ENCODE measurements around the gene MLKL. TPM values are rescaled to one million over a fixed set of nuclear protein-coding genes. Genes with fewer than 3 reads are reported as not detected.
"Not testable (repeated sequence)": the region's sequence is repeated elsewhere in the genome, so short reads cannot be mapped to it uniquely, and the experiment has no call there.

Gene MLKL
- total RNA-seq, 1 donor from 2014 or later: 6.8 TPM

GRCh38 chr16:74673876-74674275 lies 26.8 kb downstream of the MLKL start:
- Mint-ChIP-seq H3K4me1 (no peaks in the 10 kb centered on the region), H3K27ac (no peak overlapping the region), H3K27me3 (no peaks in the 10 kb centered on the region), H3K9me3 (no peaks in the 10 kb centered on the region), H3K4me3 (no peak overlapping the region), H3K36me3 (ENCODE audit: low read depth) (peaks cover 34% of the 10 kb centered on the region)
- no peak for DNase-seq
- no peak for ATAC-seq (ENCODE audit: low read depth)
- no peak for TF ChIP-seq CTCF (IDR thresholded peaks at IDR 0.05)
- intact Hi-C loops (cut with micrococcal nuclease): no loop called here
- ChIA-PET CTCF (interaction anchor here (1.3 kb wide), 1 partner anchor 10 kb away, joined by 3 read pairs; no protein-coding TSS in a partner anchor), POLR2A (no interaction called here)

- H3K9me3 Mint-ChIP-seq; ATAC-seq (ENCODE audit: low read depth); H3K27ac Mint-ChIP-seq; DNase-seq; POLR2A ChIA-PET; H3K4me3 Mint-ChIP-seq; H3K27me3 Mint-ChIP-seq: not testable (repeated sequence)
- Mint-ChIP-seq H3K4me1 (peaks cover 22% of the 10 kb centered on the region), H3K36me3 (ENCODE audit: low read depth) (peaks cover 26% of the 10 kb centered on the region)
- intact Hi-C loops (cut with micrococcal nuclease): loop anchor here (5.0 kb wide), 2 partner anchors 888 to 2002 kb away; partner anchors contain the start of gene TMEM231
- CTCF ChIA-PET: interaction anchor here (1.3 kb wide), 1 partner anchor 32 kb away, joined by 4 read pairs; the partner anchor contains the start of gene MLKL
Observed at GRCh38 chr16:74668877-74669276, 31.8 kb downstream of the MLKL start.

- Mint-ChIP-seq H3K4me3 (peak overlapping the region; percentile 94), H3K27ac (peak overlapping the region; percentile 90), H3K27me3 (no peaks in the 10 kb centered on the region), H3K9me3 (no peaks in the 10 kb centered on the region), H3K4me1 (peaks cover 35% of the 10 kb centered on the region), H3K36me3 (ENCODE audit: low read depth) (peaks cover 37% of the 10 kb centered on the region)
- TF ChIP-seq CTCF (IDR thresholded peaks at IDR 0.05): no peak
- intact Hi-C loops (cut with micrococcal nuclease): loop anchor here (1.0 to 5.0 kb wide), 7 partner anchors 16 to 2000 kb away; partner anchors contain the start of genes GLG1, TMEM170A, TMEM231 and WDR59
- ATAC-seq (ENCODE audit: low read depth) (no peak), DNase-seq (peak; percentile 23)
- CTCF ChIA-PET: interaction anchor here (0.6 to 1.6 kb wide), 6 partner anchors 17 to 195 kb away, joined by 3 to 5 read pairs (median 4); partner anchors contain the start of gene MLKL
- POLR2A ChIA-PET: interaction anchor here (0.6 to 3.2 kb wide), 17 partner anchors 11 to 928 kb away, joined by 3 to 45 read pairs (median 4); partner anchors contain the start of genes CFDP1, GLG1, MLKL and PSMD7
Observed at GRCh38 chr16:74667255-74667700, 33.4 kb downstream of the MLKL start.

- Mint-ChIP-seq H3K9me3 (no peaks in the 10 kb centered on the region), H3K27me3 (no peaks in the 10 kb centered on the region), H3K4me1 (peaks cover 38% of the 10 kb centered on the region), H3K36me3 (ENCODE audit: low read depth) (peaks cover 34% of the 10 kb centered on the region), H3K4me3 (peak within 1 kb of the TSS; percentile 94), H3K27ac (peak within 1 kb of the TSS; percentile 90)
- DNase-seq (peak; percentile 78), ATAC-seq (ENCODE audit: low read depth) (peak; percentile 99)
- ChIA-PET POLR2A (interaction anchor here (0.5 to 3.2 kb wide), 20 partner anchors 11 to 981 kb away, joined by 3 to 45 read pairs (median 4); partner anchors contain the start of genes CFDP1, GLG1, KARS1 and MLKL), CTCF (interaction anchor here (0.9 to 1.6 kb wide), 5 partner anchors 17 to 196 kb away, joined by 3 to 5 read pairs (median 4); no protein-coding TSS in a partner anchor)
- no peak for TF ChIP-seq CTCF (IDR thresholded peaks at IDR 0.05)
- intact Hi-C loops (cut with micrococcal nuclease): loop anchor here (1.0 to 5.0 kb wide), 10 partner anchors 16 to 1999 kb away; partner anchors contain the start of genes GLG1, PSMD7, TMEM170A and TMEM231
Observed at GRCh38 chr16:74666425-74667254, 34.0 kb downstream of the MLKL start, which contains the start of gene RFWD3. RFWD3 (minus strand) TSS chr16:74666877; CDS start chr16:74661449, 5,428 bp downstream.

- H3K4me3 Mint-ChIP-seq: peak overlapping the region; percentile 94
- no peak for ATAC-seq (ENCODE audit: low read depth)
- TF ChIP-seq CTCF (IDR thresholded peaks at IDR 0.05): no peak
- ChIA-PET POLR2A (interaction anchor here (0.7 to 3.2 kb wide), 11 partner anchors 10 to 981 kb away, joined by 3 to 45 read pairs (median 5); partner anchors contain the start of genes GLG1, KARS1, MLKL and PSMD7), CTCF (interaction anchor here (0.9 to 1.6 kb wide), 2 partner anchors 35 to 44 kb away, joined by 3 to 4 read pairs; no protein-coding TSS in a partner anchor)
- H3K36me3 Mint-ChIP-seq (ENCODE audit: low read depth): peaks cover 37% of the 10 kb centered on the region
- H3K27ac Mint-ChIP-seq: no peak overlapping the region
- H3K9me3 Mint-ChIP-seq: no peaks in the 10 kb centered on the region
- H3K27me3 Mint-ChIP-seq: no peaks in the 10 kb centered on the region
- H3K4me1 Mint-ChIP-seq: peaks cover 38% of the 10 kb centered on the region
- no peak for DNase-seq
- intact Hi-C loops (cut with micrococcal nuclease): loop anchor here (1.0 to 5.0 kb wide), 8 partner anchors 17 to 1999 kb away; partner anchors contain the start of genes PSMD7, TMEM170A, TMEM231 and WDR59
Observed at GRCh38 chr16:74666010-74666421, 34.6 kb downstream of the MLKL start.
